GM12878 (cell line): ENCODE data around the gene LPCAT3. TPM values are rescaled to one million over a fixed set of nuclear protein-coding genes. Genes with fewer than 3 reads are reported as not detected.
A peak's percentile ranks its signal among the peaks of the same experiment; 100 is the strongest.

Experiments
- ATAC-seq: fragments of 200-7000 bp; cut with Tn5 transposase; 3 replicates; pipeline ENCODE4 v1.9.1; 2020; ENCODE audit warnings: mild to moderate bottlenecking, moderate library complexity
- BruUV-seq: library from RNA; stranded (reverse); fragments of 400-500 nt; replicated peaks from 2 replicates; lab custom pipeline; 2021; lab: Mats Ljungman, UMichigan
- CTCF ChIA-PET: fragments of 300-600 bp; sonication (Branson Sonifier 250); formaldehyde crosslinking; extraction: SDS; loops from one replicate; lab custom pipeline; 2021; ENCODE audit warnings: inconsistent platforms; lab: Yijun Ruan, JAX
- POLR2A ChIA-PET: fragments of 350-600 bp; formaldehyde crosslinking; extraction: SDS; loops from one replicate; lab custom pipeline; 2021; ENCODE audit warnings: inconsistent platforms; lab: Charles Lee
- RAD21 ChIA-PET: fragments of 300-600 bp; sonication (Branson Sonifier 250); formaldehyde crosslinking; loops from one replicate; lab custom pipeline; 2023; ENCODE audit warnings: antibody characterized with exemption; ENCODE audit not compliant: unreplicated experiment; lab: Charles Lee
- SMC1A ChIA-PET: fragments of 300-600 bp; sonication (Branson Sonifier 250); formaldehyde crosslinking; loops from one replicate; lab custom pipeline; 2023; ENCODE audit not compliant: unreplicated experiment, uncharacterized antibody; lab: Charles Lee
- DNase-seq: peaks from one replicate; pipeline ENCODE4 v3.0.0-alpha.2; 2011; ENCODE audit warnings: low read depth, low spot score
- FAIRE-seq: peaks from 3 replicates; lab custom pipeline; 2011; peaks lifted over from hg19 to GRCh38; lab: Jason Lieb, UNC
- H2AFZ ChIP-seq: 2 replicates; pipeline ENCODE4 v1.6.0; 2011; ENCODE audit warnings: low read depth, low read length, control low read depth; ENCODE audit not compliant: control insufficient read depth
- H3K27ac ChIP-seq: 2 replicates; pipeline ENCODE4 v1.5.1; 2011; ENCODE audit warnings: control low read depth; ENCODE audit not compliant: control insufficient read depth, insufficient read depth
- H3K27me3 ChIP-seq, 2 experiments: replicated peaks in 1 of 2; 2 replicates each; pipeline versions ENCODE4 v1.6.0 to v1.6.1; 2011; ENCODE audit warnings: low read length in 1 of 2; ENCODE audit not compliant: control insufficient read depth in 2 of 2, insufficient read depth in 2 of 2
- H3K36me3 ChIP-seq, 2 experiments: 2 replicates each; pipeline ENCODE4 v1.5.1; 2011; ENCODE audit warnings: low read length in 1 of 2; ENCODE audit not compliant: control insufficient read depth in 2 of 2, insufficient read depth in 2 of 2
- H3K4me1 ChIP-seq: 2 replicates; pipeline ENCODE4 v1.6.1; 2011; ENCODE audit warnings: mild to moderate bottlenecking, low read length, moderate library complexity, mixed read lengths; ENCODE audit not compliant: control insufficient read depth, insufficient read depth
- H3K4me2 ChIP-seq: 2 replicates; pipeline ENCODE4 v1.6.0; 2011; ENCODE audit warnings: control low read depth; ENCODE audit not compliant: control insufficient read depth, insufficient read depth
- H3K4me3 ChIP-seq: fragments of 200-600 bp; sonication (generic); 2 replicates; pipeline ENCODE4 v1.5.1; 2016
- H3K79me2 ChIP-seq: 2 replicates; pipeline ENCODE4 v1.6.0; 2011; ENCODE audit warnings: low read length; ENCODE audit not compliant: control insufficient read depth, insufficient read depth
- H3K9ac ChIP-seq: 2 replicates; pipeline ENCODE4 v1.8.0; 2011; ENCODE audit warnings: low read length, control low read depth, mixed read lengths; ENCODE audit not compliant: control insufficient read depth, insufficient read depth
- H3K9me3 ChIP-seq: replicated peaks from 3 replicates; pipeline ENCODE4 v1.5.1; 2011; ENCODE audit warnings: mild to moderate bottlenecking, low read length; ENCODE audit not compliant: control insufficient read depth, insufficient read depth
- H4K20me1 ChIP-seq: 2 replicates; pipeline ENCODE4 v1.6.0; 2011; ENCODE audit not compliant: control insufficient read depth, insufficient read depth
- FOS ChIP-seq: IDR thresholded peaks from 3 replicates; pipeline ENCODE4 v1.6.1; 2011; ENCODE audit warnings: borderline replicate concordance; ENCODE audit not compliant: insufficient read length; ENCODE audit errors: extremely low read depth
- YY1 ChIP-seq: IDR thresholded peaks from 2 replicates; pipeline ENCODE4 v1.6.1; 2011; ENCODE audit warnings: low read depth, mild to moderate bottlenecking, low read length
- WGBS: methylation state at CpG from one replicate; pipeline ENCODE4 v1.1.6; 2016; ENCODE audit warnings: low lambda C conversion rate; ENCODE audit not compliant: insufficient replicate concordance, insufficient coverage; ENCODE audit errors: missing lambda C conversion rate; 5-methylcytosine and 5-hydroxymethylcytosine counted together
- in situ Hi-C: fragments of 300-500 bp; cut with MboI; formaldehyde crosslinking; loops from 9 replicates; pipeline ENCODE4 v1.14.3; 2018; ENCODE audit warnings: mixed read lengths
- intact Hi-C: fragments of 100-400 bp; cut with micrococcal nuclease; formaldehyde crosslinking; loops from one replicate; pipeline ENCODE4 v1.14.2; 2022; ENCODE audit not compliant: unreplicated experiment
- polyA plus RNA-seq, 11 experiments: library from polyadenylated mRNA; depleted of rRNA in 4 of 11; unstranded in 6 of 11; stranded (reverse) in 5 of 11; fragments of >200 nt; fragmentation: Nextera tagmentation in 4 of 11; fragmentation: Illumina TruSeq in 1 of 11; extraction: Ambion mirVana in 4 of 11; extraction: Trizol in 1 of 11; gene quantifications; 1 replicate in 1 of 11; 2 replicates in 10 of 11; pipeline versions ENCODE4 v1.2.1 to v1.2.3, GENCODE V29; 2011 to 2016; ENCODE audit warnings: inconsistent platforms in 2 of 11, missing spikeins in 2 of 11, low read depth in 1 of 11
- total RNA-seq, 4 experiments: library from RNA; depleted of rRNA in 3 of 4; stranded (reverse); fragments of >200 nt in 3 of 4; fragmentation: Illumina TruSeq in 1 of 4; extraction: Trizol in 1 of 4; gene quantifications; 2 replicates each; pipeline versions ENCODE4 v1.2.1 to v1.2.3, GENCODE V29; 2013 to 2021

LPCAT3 gene
- total and polyA plus RNA-seq, 10 of the 15 experiments (the other 5 are each of a cell fraction or from before 2014, with no cell fraction given) = 2.6 to 48.3 (median 23.0) TPM

DNA sequence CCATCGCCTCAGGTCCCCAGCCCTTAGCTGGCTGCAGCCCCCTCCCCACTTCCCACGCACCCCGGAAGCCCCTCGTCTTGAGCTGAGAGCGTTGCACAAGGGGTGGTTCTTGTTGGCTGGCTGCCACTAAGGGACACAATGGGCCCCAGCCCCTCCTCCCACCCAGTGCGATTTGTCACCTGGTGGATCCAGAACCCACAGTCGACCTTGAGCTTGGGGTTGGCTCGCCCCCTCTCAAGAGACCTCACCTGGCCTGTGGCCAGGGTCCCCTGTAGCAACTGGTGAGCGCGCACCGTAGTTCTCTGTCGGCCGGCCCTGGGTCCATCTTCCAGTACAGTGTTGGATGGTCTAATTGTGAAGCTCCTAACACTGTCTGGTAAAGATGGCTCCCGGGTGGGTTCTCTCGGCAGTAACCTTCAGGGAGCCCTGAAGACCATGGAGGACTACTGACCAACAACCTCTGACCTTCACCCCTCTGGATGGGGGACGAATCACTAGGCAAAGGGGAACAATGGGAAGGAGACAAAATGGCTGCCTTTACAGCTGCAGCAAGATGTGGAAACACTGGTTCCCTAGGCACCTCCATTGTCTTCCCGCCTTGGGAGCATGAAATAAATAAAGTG is 54.4 kb downstream of the LPCAT3 start:
- WGBS = 75% methylated on average over 16 of the region's 17 CpGs
- SMC1A ChIA-PET = interaction anchor here (0.9 to 13.2 kb wide), 7 partner anchors 10 to 145 kb away, joined by 3 to 395 read pairs (median 3); partner anchors contain the start of genes C12orf57, C1RL, PTPN6 and RNU7-1
- RAD21 ChIA-PET = interaction anchor here (1.0 to 13.5 kb wide), 6 partner anchors 9 to 149 kb away, joined by 3 to 426 read pairs (median 8); partner anchors contain the start of genes C12orf57, PTPN6, RNU7-1 and USP5
- Histone ChIP-seq H4K20me1 (no peaks in the 10 kb centered on the region), H3K4me3 (no peak overlapping the region), H3K4me1 (peaks cover 49% of the 10 kb centered on the region), H3K27me3 (no peaks in the 10 kb centered on the region), H3K9me3 (no peaks in the 10 kb centered on the region), H3K27ac (no peak overlapping the region), H3K9ac (no peak overlapping the region), H3K79me2 (peaks cover 41% of the 10 kb centered on the region), H3K36me3 (peaks cover 36% of the 10 kb centered on the region in 2 experiments), H3K4me2 (no peak overlapping the region), H2AFZ (no peak overlapping the region)
- DNase-seq = no peak
- POLR2A ChIA-PET = interaction anchor here (0.6 to 13.5 kb wide), 3 partner anchors 19 to 973 kb away, joined by 5 to 524 read pairs (median 6); partner anchors contain the start of genes C12orf57, PTPN6 and RNU7-1
- FAIRE-seq = no peak
- intact Hi-C loops (loop anchor here (5.0 kb wide), 1 partner anchor 148 kb away; no protein-coding TSS in a partner anchor), in situ Hi-C loops (loop anchor here (5.0 to 25.0 kb wide), 2 partner anchors 148 to 1673 kb away; no protein-coding TSS in a partner anchor)
- no peak for ATAC-seq
- no TSS peak for BruUV-seq
- TF ChIP-seq YY1 (peak; percentile 40; the same call in 1 of the 2 replicates), FOS (no peak)
- CTCF ChIA-PET = interaction anchor here (1.0 to 13.2 kb wide), 14 partner anchors 10 to 149 kb away, joined by 3 to 645 read pairs (median 7); partner anchors contain the start of genes C12orf57, C1R, C1RL and LPCAT3
